CD4-positive, alpha-beta T cell treated with Interferon gamma for 1 hour (primary cell): ENCODE measurements around the gene TRIO.

ENCODE experiments used
- DNase-seq: peaks from one replicate; pipeline ENCODE4 v3.0.0-alpha.2; 2020

Gene TRIO

DNA sequence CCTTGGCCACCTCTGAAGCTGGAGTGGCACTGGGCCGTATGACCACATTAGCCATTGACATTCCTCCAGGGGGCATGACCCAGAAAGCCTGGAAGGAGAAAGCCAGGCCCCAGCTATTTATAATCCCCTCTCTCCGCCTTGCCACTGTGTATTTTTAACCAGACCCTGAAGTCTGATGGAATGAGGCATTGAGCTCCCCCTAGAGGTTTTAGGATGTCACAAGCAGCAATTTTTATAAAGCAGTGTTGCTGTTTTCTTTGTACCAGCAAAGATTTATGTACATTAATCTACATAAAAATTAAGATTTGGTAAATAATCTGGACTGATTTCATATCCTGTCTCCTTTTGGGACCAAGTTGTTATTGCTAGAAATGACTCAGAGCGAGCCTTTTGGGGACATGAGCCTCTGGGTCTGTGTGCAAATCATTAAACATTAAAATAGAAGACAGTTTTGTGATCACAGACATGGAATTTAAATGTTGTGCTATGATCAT is 127.1 kb downstream of the TRIO start:
- DNase-seq, result no peak

DNA sequence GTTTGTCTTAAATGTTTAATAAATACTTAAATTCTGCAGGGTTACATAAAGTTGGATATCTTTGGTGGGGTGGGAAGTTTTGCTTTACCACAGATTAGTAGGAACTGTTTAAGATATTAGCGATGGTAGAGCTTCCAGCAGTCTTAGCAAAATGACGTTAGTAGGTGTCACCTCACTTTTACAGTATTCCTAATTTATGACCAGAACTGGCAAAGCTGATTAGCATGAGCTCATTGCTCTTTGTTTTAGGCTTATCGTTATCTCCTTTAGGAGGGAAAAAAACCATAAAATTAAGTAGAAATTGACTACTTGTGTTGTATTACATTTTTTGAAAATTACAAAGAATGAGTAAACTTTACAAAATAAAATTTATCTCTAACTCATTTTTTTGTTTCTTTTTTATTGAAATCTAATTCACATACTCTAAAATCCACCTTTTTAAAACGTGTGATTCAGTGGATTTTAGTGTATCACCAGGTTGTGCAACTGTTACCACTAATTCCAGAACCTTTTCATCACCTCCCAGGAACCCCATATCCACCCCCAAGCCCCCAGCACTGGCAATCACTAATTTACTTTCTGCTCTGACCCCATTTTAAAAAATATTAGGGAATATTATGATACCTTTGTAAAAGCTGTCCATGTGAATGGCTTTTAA is 129.5 kb downstream of the TRIO start:
- no peak for DNase-seq

DNA sequence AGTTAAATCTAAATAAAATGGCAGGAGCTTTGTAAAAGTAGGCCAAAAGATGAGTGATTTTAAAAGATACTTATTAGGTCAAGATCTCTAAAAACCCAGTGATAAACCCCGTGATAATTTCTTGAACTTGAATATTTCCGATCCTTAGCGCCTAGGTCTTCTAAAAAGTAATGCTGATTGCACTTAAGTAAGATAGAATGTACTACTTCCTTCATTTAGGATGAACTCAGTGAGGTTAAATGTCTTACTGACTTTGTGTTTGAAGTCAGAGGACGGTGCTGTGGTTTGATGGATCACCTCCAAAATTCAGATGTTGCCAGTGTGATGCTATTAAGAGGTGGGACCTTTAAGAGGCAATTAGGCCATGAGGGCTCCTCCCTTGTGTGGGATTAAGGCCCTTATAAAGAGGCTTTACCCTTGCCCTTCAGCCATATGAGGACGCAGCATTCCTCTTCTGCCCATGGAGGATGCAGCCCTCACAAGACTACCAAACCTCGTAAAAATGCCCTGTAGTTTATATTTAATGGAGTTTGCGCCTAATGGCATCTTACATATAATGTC is 130.1 kb downstream of the TRIO start:
- no peak for DNase-seq

DNA sequence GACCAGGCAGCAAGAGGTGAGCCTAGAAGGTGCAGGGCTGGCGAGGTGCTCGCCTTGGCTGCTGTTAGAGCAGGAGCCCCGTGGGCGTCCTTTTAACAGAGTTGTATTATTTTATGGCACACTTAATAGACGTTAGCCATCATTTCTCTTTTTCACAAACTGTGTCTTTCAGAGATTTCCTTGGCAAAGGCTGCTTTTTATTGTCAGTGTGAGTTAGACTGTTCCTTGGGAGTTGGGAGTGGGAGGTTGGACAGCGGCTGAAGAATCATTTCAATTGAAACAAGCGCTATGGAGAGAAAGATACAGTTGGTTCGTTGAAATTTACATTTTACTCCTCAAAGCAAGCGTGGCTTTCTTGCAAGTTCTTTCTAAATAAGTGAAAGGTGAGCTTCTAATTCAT is 133.2 kb downstream of the TRIO start:
- DNase-seq, result no peak

DNA sequence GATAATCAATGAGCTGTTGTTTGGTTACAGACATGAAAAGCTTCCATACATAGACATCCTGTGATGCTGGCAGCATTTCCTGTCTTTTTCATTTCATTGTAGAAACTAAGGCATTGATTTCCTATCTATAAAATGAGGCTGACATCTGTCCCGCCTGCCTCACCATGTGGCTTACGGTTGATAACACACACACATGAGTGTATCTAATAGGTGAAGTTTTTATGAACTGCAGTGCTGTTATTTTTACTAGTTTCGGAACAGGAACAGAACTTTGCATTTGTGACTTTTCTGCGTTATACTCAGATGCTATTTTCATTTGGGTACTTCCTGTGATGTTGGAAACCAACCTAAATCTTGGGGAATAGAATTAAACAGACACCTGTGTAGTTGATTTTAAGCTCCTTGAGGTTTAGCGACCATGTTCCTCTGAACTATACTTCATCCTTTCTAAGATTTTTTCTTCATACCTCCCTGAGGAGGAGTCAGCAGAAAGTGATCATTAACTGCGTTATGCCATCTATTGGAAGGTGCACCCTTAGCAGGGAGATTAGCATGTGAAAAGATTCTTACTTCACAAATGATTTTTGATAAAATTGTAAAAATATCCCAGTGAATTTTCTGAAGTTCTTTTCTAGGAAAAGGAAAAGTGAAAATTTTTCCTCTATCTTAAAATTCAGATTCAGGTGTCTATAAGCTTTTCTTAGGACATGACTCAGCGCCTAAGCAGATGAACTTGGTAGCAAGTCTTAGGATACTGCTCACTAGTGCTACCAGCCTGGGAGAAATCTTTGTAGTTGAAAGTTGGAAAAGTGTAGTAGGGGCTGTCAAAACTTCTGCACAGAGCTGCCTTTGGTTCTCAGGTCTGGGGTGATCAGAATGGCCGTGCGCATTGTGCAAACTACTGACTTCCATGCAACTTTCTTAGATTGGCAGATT is 134.5 kb downstream of the TRIO start:
- no peak for DNase-seq

DNA sequence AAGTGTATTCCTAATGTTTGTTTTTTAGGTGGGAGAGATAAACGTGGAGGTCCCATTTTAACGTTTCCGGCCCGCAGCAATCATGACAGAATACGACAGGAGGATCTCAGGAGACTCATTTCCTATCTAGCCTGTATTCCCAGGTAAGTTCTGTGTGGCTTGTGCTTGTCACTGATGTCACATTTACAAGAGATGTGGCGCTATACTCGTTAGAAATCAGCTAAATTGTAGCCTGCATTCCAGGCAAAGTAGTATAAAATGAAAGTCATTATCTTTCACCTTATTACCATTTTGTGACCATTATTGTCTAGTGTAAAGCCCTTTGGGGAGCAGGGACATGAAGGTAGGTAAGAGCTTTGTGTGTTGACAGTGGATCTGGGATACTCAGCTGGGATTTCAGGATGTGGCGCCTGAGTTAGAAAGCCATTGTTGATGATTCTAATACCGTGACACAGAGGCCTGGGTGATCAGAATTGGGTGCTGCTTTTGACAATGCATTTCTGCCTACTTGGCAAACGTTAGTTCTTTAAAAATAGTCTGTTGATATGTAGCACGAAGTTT is 137.2 kb downstream of the TRIO start:
- DNase-seq, result no peak

DNA sequence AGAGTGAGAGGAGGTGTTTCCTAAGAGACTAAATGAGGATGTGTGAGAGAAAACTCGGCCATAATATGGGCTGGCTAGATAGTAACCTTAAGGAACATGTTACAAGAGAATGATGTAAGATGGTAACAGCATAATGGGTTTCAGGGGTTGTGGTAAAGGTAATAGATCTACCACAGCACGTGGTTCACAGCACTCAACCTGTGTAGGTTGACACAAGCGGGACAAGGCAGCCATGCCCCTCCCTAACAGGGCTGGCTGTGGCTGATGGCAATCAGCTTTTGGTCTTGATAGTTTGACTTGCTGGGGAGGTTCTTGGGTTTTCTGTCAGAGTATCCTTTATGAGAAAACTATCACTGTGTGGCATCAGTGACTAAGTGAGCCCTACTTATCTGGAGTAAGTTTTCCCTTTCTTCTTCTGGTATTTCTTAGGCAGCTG is 138.6 kb downstream of the TRIO start:
- no peak for DNase-seq

DNA sequence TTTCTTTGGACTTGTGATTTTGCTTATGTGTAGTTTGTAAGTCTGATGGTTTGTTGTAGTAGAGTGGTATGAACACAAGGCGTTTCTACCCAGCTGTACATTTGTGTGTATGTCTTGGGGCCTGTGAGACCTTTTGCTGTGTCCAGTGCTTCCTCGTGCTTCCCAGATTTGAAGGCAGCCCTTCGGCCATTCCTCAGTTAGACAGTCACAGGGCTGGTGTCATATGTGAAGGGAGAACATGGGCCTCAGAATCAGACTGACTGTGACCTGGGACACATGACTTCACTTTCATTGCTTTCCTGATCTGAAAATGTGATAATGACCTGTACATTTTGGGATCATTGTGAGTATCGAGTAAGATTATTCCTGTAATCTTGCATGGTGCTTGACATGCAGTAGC is 140.0 kb downstream of the TRIO start:
- no peak for DNase-seq

DNA sequence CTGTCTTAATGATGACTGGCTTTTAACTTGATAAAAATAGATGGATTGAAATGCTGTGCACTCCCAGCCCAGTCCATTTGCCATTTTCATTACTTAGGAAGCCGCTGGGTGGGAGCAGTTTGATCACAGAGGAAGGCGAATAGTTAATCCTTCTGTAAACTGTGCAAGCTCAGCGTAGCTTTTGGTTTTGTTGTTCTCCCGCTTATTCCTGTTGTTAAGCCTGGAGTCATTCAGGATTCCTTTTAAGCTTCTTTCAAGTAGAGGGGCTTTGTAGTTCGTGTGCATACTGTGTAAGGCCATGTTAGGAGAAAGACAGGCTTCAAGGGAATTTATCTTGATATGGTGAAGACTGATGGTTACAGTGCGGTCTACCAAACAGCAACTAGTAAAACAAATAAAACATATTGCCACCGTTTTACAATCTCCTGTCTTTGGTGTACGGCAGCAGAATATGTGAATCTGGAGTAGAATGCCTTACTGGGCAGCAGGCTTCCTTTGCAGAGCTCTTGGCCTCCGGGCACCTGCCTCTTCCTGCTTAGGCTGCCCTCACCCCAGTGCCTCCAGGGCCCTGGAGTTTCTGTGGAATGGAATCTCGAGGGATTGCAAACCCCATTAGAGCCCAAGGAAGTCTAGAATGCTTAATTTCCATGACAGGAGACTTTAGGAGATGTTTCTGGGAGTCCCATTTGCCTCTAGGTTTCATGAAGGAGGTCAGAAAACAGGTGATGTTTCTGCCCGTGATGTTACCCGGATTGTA is 141.4 kb downstream of the TRIO start:
- no peak for DNase-seq

DNA sequence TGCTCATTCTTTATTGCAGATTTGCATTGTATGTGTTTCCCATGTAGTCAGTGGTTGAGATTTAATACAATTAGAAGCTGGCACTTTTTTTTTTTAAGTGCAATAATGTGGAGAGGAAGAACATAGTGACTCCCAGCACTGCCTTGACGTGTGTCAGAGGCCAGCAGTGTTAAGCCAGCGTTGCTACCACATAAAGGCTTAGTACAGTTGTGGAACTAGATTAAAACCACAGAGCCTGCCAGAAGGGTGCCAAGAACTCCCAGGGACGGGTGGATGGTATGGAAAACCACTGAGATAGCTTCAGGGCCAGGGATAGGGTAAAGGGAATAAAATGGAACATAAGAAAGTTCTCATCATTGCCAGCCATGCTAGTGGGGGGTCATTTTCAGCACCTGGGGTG is 142.9 kb downstream of the TRIO start:
- DNase-seq, result no peak

DNA sequence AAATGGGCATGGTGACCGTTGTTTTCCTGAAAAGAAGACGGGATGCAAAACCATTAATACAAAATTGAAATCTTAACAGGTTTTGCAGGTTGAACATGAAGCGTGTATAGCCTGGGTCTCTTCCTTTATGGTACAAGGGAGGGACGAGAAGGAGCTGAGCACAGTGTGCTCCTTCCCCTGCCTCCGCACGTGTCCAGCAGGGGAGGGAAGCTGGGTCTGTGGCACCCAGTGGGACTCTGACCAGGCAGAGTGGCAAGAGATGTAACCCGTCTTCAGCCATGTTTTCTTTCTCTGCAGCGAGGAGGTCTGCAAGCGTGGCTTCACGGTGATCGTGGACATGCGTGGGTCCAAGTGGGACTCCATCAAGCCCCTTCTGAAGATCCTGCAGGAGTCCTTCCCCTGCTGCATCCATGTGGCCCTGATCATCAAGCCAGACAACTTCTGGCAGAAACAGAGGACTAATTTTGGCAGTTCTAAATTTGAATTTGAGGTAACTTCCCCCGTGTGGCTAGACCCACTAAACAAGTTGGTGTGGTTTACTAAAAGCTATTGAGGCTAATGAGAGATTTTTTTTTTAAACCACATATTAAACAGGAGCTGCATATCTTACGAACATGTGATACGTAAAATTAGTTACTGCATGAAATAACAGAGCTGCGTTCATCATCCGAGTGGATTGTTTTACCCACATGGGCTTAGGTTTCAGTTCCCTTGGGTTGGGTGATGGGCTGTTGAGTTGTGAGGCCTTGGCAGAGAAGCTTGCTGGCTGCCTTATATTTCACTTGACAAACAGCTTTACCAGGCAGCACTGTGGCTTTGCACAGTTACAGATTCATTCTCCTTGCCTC is 143.7 kb downstream of the TRIO start:
- peak; percentile 16 for DNase-seq

DNA sequence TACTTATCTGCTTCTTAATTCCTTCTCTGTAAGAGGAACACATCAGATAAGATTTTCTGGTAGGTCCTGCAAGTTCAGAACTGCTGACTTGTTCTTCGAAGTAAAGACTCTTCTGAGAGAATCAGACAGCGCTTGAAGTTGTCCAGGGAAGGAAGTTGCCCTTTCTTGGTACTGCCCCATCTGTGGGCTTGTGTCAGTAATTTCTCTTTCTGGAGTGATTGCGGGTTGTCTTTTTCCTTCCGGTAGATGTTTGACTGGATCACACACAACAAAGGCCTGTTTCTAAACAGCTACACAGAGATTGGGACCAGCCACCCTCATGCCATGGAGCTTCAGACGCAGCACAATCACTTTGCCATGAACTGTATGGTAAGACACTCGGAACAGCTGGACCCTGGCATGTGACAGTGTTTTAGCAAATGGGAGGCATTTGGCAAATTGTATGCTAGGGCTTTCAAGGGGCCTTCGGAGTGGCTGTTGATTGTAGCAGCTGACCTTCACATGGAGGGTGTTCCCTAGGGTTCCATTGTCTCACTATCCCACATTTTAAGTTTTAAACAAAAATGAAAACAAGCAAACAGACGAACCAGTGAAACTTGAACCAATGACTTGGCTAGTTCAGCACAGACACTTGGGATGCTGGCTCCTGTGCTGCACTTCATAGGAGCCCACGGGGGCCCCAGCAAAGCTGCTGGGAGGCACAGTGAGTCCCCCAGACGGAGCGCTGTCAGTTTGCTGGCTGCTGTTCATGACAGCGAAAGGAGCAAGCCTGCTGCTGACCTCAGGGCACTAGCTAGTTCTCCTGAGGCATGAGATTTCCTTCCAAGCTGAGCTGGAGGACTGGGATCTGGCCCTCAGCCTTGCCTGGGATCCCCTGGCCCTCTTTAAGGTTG is 149.9 kb downstream of the TRIO start:
- DNase-seq, result no peak

DNA sequence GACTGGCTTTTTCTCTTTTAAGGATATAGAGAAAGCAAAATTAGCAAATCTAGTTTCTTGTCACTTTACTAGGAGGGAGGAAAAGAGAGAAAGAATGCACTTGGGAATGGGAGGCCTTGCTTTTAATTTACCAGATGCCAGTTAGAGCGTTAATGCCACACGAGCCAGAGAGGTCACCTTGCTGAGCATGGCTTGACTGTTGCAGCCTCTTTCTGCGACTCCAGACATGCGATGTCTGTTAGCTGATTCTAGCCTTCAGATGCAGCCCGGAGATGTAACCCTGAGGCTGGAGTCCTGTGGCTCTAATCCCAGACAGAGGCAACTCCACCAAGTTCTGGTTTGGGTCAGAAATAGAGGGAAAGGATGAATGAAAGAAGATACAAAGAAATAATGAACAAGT is 152.5 kb downstream of the TRIO start:
- DNase-seq, result no peak

DNA sequence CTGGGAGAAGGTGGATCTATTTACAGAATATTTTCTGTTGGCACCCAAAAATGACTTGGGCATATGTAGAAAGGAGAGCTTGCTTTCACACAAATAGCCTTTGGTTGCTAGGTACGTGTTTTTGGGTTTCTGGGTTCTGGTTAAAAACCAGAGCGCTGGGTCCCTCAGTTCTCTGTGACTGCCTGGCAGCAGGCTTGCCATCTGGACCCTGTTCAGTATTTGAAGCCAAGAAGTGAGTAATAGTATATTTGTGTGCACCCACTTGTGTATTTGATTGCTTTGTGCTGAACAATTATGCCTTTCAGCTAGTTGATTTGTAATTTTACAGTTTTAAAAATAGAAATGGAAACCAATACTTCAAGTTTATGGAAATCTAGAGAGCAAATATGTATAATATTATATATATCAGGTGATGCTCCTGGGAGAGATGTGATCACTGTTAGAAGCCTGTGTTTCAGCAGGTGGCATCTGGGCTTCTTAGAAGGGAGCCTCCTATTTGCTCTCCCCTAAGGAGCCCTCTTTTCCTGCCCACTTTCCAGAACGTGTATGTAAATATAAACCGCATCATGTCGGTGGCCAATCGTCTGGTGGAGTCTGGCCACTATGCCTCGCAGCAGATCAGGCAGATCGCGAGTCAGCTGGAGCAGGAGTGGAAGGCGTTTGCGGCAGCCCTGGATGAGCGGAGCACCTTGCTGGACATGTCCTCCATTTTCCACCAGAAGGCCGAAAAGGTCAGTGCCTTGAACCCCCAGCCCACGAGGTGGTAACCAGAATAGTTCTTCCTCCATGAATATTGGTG is 153.6 kb downstream of the TRIO start:
- no peak for DNase-seq

DNA sequence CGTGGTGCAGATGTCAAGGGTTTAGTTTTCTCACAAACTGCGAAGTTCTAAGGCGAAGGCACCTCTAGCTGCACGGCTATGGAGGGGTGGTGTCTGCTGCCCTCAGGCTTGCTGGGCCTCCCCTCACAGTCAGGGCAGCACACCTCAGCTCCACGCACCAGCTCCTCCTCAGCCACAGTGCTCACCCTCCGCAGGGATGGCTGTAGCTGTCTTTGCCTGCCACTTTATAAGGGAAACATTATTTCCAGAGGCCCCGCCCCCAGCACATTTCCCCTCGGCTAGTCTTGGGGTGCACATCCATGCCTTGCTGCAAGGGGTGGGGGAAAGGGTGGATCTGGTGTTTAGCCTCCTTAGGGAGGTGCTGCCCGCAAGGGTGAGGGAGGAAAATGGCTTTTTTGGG is 154.6 kb downstream of the TRIO start:
- no peak for DNase-seq

DNA sequence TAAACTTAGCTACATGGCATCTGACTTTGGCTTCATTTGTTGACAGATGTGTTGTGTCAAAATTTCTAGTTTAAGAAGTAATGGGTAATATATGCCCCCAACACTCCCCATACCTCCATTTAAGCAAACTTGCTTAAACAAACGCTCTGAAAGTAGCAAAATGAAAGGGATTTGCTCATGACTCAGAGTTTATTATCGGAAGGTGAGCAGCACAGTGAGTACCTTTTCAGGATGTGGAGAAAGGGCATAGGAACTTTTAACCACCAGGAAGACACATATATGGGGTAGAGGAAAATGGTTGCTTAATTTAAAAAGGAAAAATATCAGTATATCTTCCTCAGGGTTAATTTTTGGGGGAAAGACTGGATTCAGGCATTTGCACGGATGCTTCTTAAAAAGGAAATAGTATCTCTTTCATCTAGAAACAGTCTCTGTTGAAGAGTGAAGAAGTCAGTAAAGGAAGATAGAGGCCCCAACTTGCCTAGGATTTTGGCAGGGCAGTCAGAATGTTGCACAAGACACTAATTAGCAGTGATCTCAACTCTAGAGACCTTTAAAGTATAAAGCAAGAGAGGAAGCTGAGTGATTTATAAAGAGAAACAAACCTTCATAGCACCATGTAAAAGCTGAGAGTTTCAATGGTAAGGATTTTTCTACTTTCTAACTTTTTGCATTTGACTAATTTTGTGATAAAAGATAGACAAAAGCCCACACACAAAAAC is 155.1 kb downstream of the TRIO start:
- DNase-seq, result no peak

DNA sequence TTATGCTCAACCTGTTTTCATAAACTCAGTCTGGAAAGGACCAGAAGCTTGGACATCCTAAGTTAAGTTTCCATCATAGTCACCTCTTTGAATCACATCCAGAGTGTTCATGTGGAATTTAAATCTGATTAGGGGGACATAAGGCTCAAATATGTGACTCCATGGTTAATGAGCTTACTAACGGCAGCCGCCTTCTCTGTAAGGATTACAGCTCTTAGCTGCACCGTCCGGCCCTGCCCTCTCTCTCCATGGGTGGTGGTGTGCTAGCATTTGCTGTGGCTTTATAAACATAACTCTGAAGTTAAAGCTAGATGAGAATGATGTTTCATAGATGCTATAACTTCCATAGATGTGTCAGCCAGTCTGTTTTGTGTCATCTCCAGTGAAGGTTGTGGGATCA is 156.5 kb downstream of the TRIO start:
- no peak for DNase-seq

DNA sequence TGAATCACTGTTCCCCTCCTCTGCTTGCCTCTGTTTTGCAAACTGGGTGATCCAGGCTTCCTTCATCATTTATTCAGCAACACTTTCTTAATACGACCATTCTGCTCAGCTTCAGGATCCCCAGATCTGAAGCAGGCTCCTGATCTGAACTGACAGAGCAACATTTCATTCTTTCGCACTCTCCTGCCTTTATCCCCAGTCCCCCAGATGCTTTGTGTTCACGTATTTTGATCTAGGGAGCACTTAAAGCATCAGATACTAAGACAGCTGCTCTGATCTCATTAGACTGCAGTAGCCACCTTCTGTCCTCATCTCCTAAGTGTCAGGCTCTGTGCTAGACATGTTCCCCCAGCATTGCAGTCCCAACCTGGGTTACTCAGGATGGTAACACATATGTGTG is 158.0 kb downstream of the TRIO start:
- DNase-seq, result no peak

DNA sequence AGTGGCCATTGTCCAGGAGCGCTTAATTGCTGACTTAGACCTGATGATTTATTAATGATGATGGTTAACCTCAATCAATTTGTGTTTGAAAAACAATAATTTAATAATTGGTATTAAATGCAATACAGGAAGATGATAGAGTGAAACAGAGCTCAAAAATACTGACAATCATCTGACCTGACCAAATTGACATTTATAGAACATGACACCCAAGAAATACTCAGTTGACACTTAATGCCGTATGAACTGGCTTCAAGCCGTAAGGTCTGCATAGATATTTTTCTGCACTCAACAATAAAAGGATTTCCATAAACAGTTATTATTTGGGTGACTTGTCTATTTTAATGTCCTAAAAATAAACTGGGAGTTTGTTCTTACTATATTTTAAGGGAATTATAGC is 159.2 kb downstream of the TRIO start:
- no peak for DNase-seq
